ENCODE data around the gene MEIOSIN.

DNA sequence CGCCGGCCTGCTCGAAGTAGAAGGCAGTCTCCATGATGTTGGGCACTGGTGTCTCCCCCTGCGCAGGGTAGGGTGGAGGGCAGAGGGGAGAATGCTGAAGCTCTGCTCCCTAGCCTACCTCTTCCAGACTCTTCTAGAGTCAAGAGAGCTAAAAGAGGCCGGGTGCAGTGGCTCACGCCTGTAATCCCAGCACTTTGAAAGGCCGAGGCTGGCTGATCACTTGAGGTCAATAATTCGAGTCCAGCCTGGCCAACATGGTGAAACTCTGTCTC lies 71.7 kb downstream of the MEIOSIN start:
- TF ChIP-seq, protein P1, sequence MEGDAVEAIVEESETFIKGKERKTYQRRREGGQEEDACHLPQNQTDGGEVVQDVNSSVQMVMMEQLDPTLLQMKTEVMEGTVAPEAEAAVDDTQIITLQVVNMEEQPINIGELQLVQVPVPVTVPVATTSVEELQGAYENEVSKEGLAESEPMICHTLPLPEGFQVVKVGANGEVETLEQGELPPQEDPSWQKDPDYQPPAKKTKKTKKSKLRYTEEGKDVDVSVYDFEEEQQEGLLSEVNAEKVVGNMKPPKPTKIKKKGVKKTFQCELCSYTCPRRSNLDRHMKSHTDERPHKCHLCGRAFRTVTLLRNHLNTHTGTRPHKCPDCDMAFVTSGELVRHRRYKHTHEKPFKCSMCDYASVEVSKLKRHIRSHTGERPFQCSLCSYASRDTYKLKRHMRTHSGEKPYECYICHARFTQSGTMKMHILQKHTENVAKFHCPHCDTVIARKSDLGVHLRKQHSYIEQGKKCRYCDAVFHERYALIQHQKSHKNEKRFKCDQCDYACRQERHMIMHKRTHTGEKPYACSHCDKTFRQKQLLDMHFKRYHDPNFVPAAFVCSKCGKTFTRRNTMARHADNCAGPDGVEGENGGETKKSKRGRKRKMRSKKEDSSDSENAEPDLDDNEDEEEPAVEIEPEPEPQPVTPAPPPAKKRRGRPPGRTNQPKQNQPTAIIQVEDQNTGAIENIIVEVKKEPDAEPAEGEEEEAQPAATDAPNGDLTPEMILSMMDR (conservative IDR thresholded peaks at IDR 0.05; ENCODE audit: low read length) = no peak
- TF ChIP-seq EZH2phosphoT487 (IDR thresholded peaks at IDR 0.05; ENCODE audit: borderline replicate concordance, low read depth, low read length) = no peak

All from OCI-LY7 (cell line).